Keratinocyte (primary cell): ENCODE measurements around the gene HLA-DPB1.

ENCODE experiments used
- CTCF ChIP-seq, 3 experiments: IDR thresholded peaks in 1 of 3; conservative IDR thresholded peaks in 1 of 3; optimal IDR thresholded peaks in 1 of 3; 2 replicates in 2 of 3; 3 replicates in 1 of 3; pipeline versions ENCODE3 to v1.5.1; 2011; ENCODE audit warnings: low read length in 3 of 3, mild to moderate bottlenecking in 3 of 3, moderate library complexity in 2 of 3, control low read depth in 1 of 3, inconsistent platforms in 1 of 3; ENCODE audit not compliant: insufficient read depth in 2 of 3; ENCODE audit errors: extremely low read depth in 1 of 3
- EZH2 ChIP-seq: IDR thresholded peaks from one replicate; pipeline ENCODE4 v1.6.1; 2012; ENCODE audit warnings: inconsistent platforms, mild to moderate bottlenecking, low read length, moderate library complexity

GRCh38 chr6:33095681-33096080 lies 19.9 kb downstream of the HLA-DPB1 start:
- TF ChIP-seq CTCF (optimal IDR thresholded peaks at IDR 0.05 in 1 of 3, IDR thresholded peaks at IDR 0.05 in 1 of 3, conservative IDR thresholded peaks at IDR 0.05 in 1 of 3; ENCODE audit: extremely low read depth in 1 of 3, insufficient read depth in 2 of 3, low read length in 3 of 3) (no peak), EZH2 (no peak)
